Bronchial epithelial cell (primary cell): ENCODE measurements around the gene CLPTM1L. TPM values are rescaled to one million over a fixed set of nuclear protein-coding genes. Genes with fewer than 3 reads are reported as not detected.
"Not testable (repeated sequence)": the region's sequence is repeated elsewhere in the genome, so short reads cannot be mapped to it uniquely, and the experiment has no call there.

Experiments used
- DNase-seq: peaks from one replicate; pipeline ENCODE4 v3.0.0-alpha.2; 2010; ENCODE audit warnings: low read depth
- FAIRE-seq: peaks from 2 replicates; lab custom pipeline; 2011; peaks lifted over from hg19 to GRCh38; lab: Jason Lieb, UNC
- H3K27me3 ChIP-seq: 2 replicates; pipeline ENCODE4 v1.5.1; 2011; ENCODE audit warnings: low read length; ENCODE audit not compliant: control insufficient read depth, insufficient read depth
- H3K36me3 ChIP-seq: 2 replicates; pipeline ENCODE4 v1.5.1; 2011; ENCODE audit warnings: low read length; ENCODE audit not compliant: control insufficient read depth, insufficient read depth
- H3K4me3 ChIP-seq: 2 replicates; pipeline ENCODE4 v1.5.1; 2011; ENCODE audit warnings: mild to moderate bottlenecking, low read depth, low read length, control low read depth
- total RNA-seq: library from RNA; depleted of rRNA; stranded (reverse); fragments of >200 nt; gene quantifications from 2 replicates; pipeline ENCODE4 v1.2.1, GENCODE V29; 2014
- TF ChIP-seq, protein P1 (sequence below): IDR thresholded peaks from 2 replicates; pipeline ENCODE4 v1.5.1; 2011; ENCODE audit warnings: mild to moderate bottlenecking, moderate library complexity, low read length, control low read depth, inconsistent platforms; ENCODE audit not compliant: insufficient read depth, severe bottlenecking

Gene CLPTM1L
- total RNA-seq, 1 donor from 2014 or later = 314 TPM

DNA sequence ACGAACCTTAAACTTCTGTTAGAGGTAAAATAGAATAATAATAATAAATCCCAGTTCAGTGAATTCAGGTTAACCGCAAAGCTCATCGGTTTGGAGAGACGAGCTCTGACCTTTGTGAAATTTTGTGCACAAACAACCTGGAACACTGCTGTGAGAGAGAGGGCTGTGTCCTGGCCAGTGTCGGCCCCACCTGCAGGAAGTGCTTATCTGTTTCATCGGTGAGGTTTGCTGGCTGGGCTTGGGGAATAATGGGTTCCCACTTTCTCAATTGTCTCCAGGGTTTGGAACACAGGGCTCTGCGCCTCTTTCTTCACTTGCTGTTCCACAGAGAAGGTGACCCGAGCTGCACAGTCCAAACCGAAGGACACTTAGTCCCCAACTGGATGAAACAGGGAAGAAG is 19.3 kb upstream of the CLPTM1L start:
- FAIRE-seq (no peak), DNase-seq (no peak)
- Histone ChIP-seq H3K4me3 (no peak overlapping the region), H3K36me3 (no peaks in the 10 kb centered on the region), H3K27me3 (no peaks in the 10 kb centered on the region)
- TF ChIP-seq, protein P1, sequence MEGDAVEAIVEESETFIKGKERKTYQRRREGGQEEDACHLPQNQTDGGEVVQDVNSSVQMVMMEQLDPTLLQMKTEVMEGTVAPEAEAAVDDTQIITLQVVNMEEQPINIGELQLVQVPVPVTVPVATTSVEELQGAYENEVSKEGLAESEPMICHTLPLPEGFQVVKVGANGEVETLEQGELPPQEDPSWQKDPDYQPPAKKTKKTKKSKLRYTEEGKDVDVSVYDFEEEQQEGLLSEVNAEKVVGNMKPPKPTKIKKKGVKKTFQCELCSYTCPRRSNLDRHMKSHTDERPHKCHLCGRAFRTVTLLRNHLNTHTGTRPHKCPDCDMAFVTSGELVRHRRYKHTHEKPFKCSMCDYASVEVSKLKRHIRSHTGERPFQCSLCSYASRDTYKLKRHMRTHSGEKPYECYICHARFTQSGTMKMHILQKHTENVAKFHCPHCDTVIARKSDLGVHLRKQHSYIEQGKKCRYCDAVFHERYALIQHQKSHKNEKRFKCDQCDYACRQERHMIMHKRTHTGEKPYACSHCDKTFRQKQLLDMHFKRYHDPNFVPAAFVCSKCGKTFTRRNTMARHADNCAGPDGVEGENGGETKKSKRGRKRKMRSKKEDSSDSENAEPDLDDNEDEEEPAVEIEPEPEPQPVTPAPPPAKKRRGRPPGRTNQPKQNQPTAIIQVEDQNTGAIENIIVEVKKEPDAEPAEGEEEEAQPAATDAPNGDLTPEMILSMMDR = no peak

DNA sequence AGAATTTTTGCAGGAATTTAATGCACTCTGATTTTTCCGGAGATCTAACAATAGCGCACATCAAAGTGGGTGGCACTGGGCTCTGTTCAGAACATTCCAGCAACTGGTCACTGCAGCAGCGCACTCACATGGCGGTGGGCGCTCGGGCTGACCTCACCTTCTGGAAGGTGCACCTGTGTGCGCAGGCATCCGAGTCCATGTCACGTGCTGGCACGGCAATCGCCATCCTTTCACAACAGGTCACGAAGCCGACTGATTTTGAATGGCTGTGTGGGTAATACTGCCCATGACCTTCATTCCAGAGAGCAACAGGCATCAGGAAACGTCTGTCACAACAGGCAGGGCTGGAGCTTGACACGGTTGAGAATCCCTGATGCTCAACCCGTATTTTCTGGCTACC is 18.7 kb upstream of the CLPTM1L start:
- Histone ChIP-seq H3K27me3 (no peaks in the 10 kb centered on the region), H3K4me3 (no peak overlapping the region), H3K36me3 (no peaks in the 10 kb centered on the region)
- TF ChIP-seq, protein P1 = no peak
- DNase-seq = no peak
- FAIRE-seq = no peak

DNA sequence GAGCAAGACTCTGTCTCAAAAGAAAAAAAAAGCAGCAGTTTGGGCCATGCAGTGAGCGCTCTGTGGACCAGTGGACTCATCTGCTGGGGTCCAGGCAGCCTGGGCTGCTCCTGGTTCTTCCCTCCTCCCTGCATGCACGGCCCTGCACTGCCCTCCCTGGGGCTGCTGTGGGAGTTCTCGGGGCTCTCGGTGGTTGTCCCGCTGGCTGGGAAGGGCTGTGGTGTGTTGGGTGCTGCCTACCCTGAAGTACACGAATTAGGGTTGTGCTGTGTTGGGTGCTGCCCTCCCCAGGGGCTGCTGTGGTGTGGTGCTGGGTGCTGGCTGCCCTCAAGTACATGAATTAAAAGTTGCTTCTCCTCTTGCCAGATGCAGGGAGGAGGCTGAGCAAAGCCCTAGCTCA is 18.3 kb upstream of the CLPTM1L start:
- FAIRE-seq (peak; percentile 18), DNase-seq (no peak)
- Histone ChIP-seq H3K27me3 (no peaks in the 10 kb centered on the region), H3K4me3 (no peak overlapping the region), H3K36me3 (no peaks in the 10 kb centered on the region)
- TF ChIP-seq, protein P1 = no peak

DNA sequence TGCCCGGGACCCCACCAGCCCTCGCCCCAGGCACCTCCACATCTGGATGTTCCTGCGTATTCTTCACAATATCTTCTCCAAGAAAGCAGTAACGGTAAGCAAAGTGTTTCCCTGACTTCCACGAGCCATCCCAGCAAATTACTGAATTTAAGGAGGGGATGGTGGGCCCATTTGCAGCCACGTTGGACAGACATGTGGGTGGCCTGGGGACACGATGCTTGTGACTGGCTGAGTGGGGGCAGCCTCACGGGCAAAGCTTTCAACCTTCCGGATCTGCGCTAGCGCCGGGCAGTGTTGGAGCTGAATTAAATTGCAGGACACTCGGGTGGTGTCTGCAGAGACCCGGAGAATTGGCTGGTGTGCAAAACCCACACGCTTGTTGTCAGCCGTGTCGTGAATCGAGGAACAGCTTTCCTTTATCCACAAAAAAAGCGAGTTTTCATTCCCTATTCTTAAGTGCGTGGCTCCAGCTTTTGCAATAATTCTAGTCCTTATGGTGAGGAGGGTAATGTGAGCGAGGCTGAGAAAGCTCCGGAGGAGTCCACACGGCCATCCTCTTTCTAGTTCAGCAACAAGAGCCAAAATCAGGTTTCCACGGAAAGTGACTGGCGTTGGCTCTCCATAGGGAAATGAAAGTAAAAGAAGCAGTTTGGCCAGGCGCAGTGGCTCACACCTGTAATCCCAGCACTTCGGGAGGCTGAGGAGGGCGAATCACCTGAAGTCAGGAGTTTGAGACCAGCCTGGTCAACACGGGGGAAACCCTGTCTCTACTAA is 17.5 kb upstream of the CLPTM1L start:
- H3K4me3 ChIP-seq = no peak overlapping the region
- FAIRE-seq = no peak
- no peak for DNase-seq
- H3K36me3 ChIP-seq = no peaks in the 10 kb centered on the region
- H3K27me3 ChIP-seq = no peaks in the 10 kb centered on the region
- TF ChIP-seq, protein P1 = no peak

DNA sequence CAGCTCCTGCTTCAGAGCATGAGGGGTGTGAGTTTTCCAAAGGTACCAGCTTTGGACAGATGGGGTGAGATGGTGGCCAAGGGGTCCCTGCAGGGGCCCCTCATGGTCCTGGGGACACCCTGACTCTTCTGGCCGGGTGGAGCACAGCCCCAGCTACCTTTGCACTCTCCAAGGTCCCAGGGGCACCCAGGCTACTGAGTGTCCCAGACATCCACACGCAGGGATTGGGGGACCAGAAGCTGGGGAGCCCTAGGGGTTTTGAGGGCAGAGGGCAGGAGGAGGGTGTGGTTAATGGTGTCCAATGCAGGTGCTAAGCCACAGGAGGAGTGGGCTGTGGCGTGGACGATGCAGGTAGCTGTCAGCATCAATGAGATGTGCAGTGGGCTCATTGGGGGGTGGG is 16.0 kb upstream of the CLPTM1L start:
- TF ChIP-seq, protein P1 = no peak
- H3K4me3 ChIP-seq = no peak overlapping the region
- H3K27me3 ChIP-seq = no peaks in the 10 kb centered on the region
- DNase-seq (no peak), FAIRE-seq (no peak)
- H3K36me3 ChIP-seq = no peaks in the 10 kb centered on the region

DNA sequence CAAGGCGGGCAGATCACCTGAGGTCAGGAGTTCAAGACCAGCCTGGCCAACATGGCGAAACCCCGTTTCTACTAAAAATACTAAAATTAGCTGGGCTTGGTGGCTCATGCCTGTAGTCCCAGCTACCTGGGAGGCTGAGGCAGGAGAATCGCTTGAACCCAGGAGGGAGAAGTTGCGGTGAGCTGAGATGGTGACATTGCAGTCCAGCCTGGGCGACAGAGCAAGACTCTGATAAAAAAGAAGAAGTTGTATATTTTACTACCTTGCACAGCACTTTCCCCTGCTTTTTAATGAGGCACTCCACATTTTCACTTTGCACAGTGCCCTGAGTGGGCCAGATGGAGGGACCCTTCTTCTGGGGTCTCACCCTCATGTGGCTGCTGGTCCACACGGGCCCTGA is 15.5 kb upstream of the CLPTM1L start:
- DNase-seq, H3K36me3 ChIP-seq, H3K27me3 ChIP-seq, FAIRE-seq, H3K4me3 ChIP-seq: not testable (repeated sequence)
